Measurements from ENCODE around the gene UBIAD1.
A peak's percentile ranks its signal among the peaks of the same experiment; 100 is the strongest.

UBIAD1 gene

GRCh38 chr1:11273595-11274234 is 717 bp downstream of the UBIAD1 start:
- H3K27me3 ChIP-seq (ENCODE audit: low read depth, low read length), result no peaks in the 10 kb centered on the region
- H4K20me1 ChIP-seq (ENCODE audit: insufficient read depth, low read length), result no peaks in the 10 kb centered on the region
- peaks cover 37% of the 10 kb centered on the region for H3K79me2 ChIP-seq (ENCODE audit: low read length)
- no peaks in the 10 kb centered on the region for H3K9me3 ChIP-seq (ENCODE audit: insufficient read depth, low read length)
- peak overlapping the region; percentile 97 for H3K4me3 ChIP-seq (ENCODE audit: low read length)
- peak overlapping the region; percentile 90 for H3K9ac ChIP-seq (ENCODE audit: low read length)
- H3K4me2 ChIP-seq (ENCODE audit: low read length), result peak overlapping the region; percentile 85
- TF ChIP-seq EZH2phosphoT487 (IDR thresholded peaks at IDR 0.05; ENCODE audit: low read depth) (no peak), CTCF (IDR thresholded peaks at IDR 0.05; ENCODE audit: low read depth, low read length) (no peak)
- peak overlapping the region; percentile 58 for H3K27ac ChIP-seq (ENCODE audit: low read length)
- peaks cover 11% of the 10 kb centered on the region; the same call in 1 of the 2 replicates for H3K4me1 ChIP-seq (ENCODE audit: low read length)
- H2AFZ ChIP-seq (ENCODE audit: low read depth, low read length), result no peak overlapping the region; the same call in 1 of the 2 replicates
- peaks cover 5% of the 10 kb centered on the region for H3K36me3 ChIP-seq (replicated peaks; ENCODE audit: low read depth, low read length)

- H3K4me3 ChIP-seq (ENCODE audit: low read length), result no peak overlapping the region
- no peaks in the 10 kb centered on the region for H4K20me1 ChIP-seq (ENCODE audit: insufficient read depth, low read length)
- H3K36me3 ChIP-seq (replicated peaks; ENCODE audit: low read depth, low read length), result peaks cover 11% of the 10 kb centered on the region
Measured at GRCh38 chr1:11279152-11279551, 6.2 kb downstream of the UBIAD1 start.

GRCh38 chr1:11279630-11280029 is 6.6 kb downstream of the UBIAD1 start:
- Histone ChIP-seq H3K9me3 (ENCODE audit: insufficient read depth, low read length) (no peaks in the 10 kb centered on the region), H3K79me2 (ENCODE audit: low read length) (peaks cover 59% of the 10 kb centered on the region), H3K27me3 (ENCODE audit: low read depth, low read length) (no peaks in the 10 kb centered on the region), H3K4me3 (ENCODE audit: low read length) (no peak overlapping the region), H3K36me3 (replicated peaks; ENCODE audit: low read depth, low read length) (peaks cover 11% of the 10 kb centered on the region), H2AFZ (ENCODE audit: low read depth, low read length) (no peak overlapping the region), H3K4me1 (ENCODE audit: low read length) (peaks cover 32% of the 10 kb centered on the region), H3K4me2 (ENCODE audit: low read length) (no peak overlapping the region), H3K27ac (ENCODE audit: low read length) (peak overlapping the region; percentile 83; the same call in 1 of the 2 replicates), H4K20me1 (ENCODE audit: insufficient read depth, low read length) (no peaks in the 10 kb centered on the region), H3K9ac (ENCODE audit: low read length) (no peak overlapping the region)
- TF ChIP-seq CTCF (IDR thresholded peaks at IDR 0.05; ENCODE audit: low read depth, low read length), result no peak
- TF ChIP-seq EZH2phosphoT487 (IDR thresholded peaks at IDR 0.05; ENCODE audit: low read depth), result no peak

More at GRCh38 chr1:11279152-11279551, 6.2 kb downstream of the UBIAD1 start:
- Histone ChIP-seq H3K4me1 (ENCODE audit: low read length) (peaks cover 33% of the 10 kb centered on the region), H3K4me2 (ENCODE audit: low read length) (no peak overlapping the region), H3K27ac (ENCODE audit: low read length) (no peak overlapping the region), H2AFZ (ENCODE audit: low read depth, low read length) (no peak overlapping the region), H3K9me3 (ENCODE audit: insufficient read depth, low read length) (no peaks in the 10 kb centered on the region), H3K79me2 (ENCODE audit: low read length) (peaks cover 62% of the 10 kb centered on the region), H3K9ac (ENCODE audit: low read length) (no peak overlapping the region), H3K27me3 (ENCODE audit: low read depth, low read length) (no peaks in the 10 kb centered on the region)
- TF ChIP-seq CTCF (IDR thresholded peaks at IDR 0.05; ENCODE audit: low read depth, low read length) (no peak), EZH2phosphoT487 (IDR thresholded peaks at IDR 0.05; ENCODE audit: low read depth) (no peak)

GRCh38 chr1:11280719-11281376 is 7.8 kb downstream of the UBIAD1 start:
- no peaks in the 10 kb centered on the region for H3K27me3 ChIP-seq (ENCODE audit: low read depth, low read length)
- peak overlapping the region; percentile 77 for H3K4me2 ChIP-seq (ENCODE audit: low read length)
- no peaks in the 10 kb centered on the region for H3K9me3 ChIP-seq (ENCODE audit: insufficient read depth, low read length)
- H2AFZ ChIP-seq (ENCODE audit: low read depth, low read length), result no peak overlapping the region
- H3K36me3 ChIP-seq (replicated peaks; ENCODE audit: low read depth, low read length), result peaks cover 9% of the 10 kb centered on the region
- H4K20me1 ChIP-seq (ENCODE audit: insufficient read depth, low read length), result no peaks in the 10 kb centered on the region
- H3K27ac ChIP-seq (ENCODE audit: low read length), result peak overlapping the region; percentile 83
- TF ChIP-seq CTCF (IDR thresholded peaks at IDR 0.05; ENCODE audit: low read depth, low read length) (no peak), EZH2phosphoT487 (IDR thresholded peaks at IDR 0.05; ENCODE audit: low read depth) (no peak)
- H3K4me3 ChIP-seq (ENCODE audit: low read length), result peak overlapping the region; percentile 46
- peaks cover 23% of the 10 kb centered on the region for H3K4me1 ChIP-seq (ENCODE audit: low read length)
- peak overlapping the region; percentile 49 for H3K9ac ChIP-seq (ENCODE audit: low read length)
- H3K79me2 ChIP-seq (ENCODE audit: low read length), result peaks cover 50% of the 10 kb centered on the region

Data from OCI-LY3 (cell line).